ENCODE data around the gene HEBP2.

HEBP2 gene

DNA sequence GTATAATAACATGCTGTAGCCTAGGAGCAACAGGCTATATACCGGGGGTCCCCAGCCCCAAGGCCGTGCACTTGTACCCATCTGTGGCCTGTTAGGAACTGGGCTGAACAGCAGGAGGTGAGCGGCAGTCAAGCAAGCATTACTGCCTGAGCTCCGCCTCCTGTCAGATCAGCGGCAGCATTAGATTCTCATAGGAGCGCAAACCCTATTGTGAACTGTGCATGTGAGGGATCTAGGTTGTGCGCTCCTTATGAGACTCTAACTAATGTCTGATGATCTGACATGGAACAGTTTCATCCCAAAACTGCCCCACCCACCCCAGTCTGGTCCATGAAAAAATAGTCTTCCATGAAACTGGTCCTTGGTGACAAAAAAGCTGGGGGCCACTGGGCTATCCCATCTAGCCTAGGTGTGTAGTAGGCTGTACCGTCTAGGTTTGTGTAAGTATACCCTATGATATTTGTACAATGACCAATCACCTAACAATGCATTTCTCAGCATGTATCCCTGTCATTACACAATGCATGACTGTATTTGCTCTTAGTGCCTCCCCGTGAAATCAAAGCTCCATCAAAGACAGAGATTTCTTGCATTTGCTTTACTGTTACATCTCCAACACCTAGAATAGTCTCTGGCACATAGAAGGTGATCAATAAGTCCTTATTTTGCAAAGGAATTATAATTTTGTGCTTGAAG is 64.4 kb downstream of the HEBP2 start:
- DNase-seq (ENCODE audit: low read depth) = peak; percentile 16
- TF ChIP-seq, protein P1, sequence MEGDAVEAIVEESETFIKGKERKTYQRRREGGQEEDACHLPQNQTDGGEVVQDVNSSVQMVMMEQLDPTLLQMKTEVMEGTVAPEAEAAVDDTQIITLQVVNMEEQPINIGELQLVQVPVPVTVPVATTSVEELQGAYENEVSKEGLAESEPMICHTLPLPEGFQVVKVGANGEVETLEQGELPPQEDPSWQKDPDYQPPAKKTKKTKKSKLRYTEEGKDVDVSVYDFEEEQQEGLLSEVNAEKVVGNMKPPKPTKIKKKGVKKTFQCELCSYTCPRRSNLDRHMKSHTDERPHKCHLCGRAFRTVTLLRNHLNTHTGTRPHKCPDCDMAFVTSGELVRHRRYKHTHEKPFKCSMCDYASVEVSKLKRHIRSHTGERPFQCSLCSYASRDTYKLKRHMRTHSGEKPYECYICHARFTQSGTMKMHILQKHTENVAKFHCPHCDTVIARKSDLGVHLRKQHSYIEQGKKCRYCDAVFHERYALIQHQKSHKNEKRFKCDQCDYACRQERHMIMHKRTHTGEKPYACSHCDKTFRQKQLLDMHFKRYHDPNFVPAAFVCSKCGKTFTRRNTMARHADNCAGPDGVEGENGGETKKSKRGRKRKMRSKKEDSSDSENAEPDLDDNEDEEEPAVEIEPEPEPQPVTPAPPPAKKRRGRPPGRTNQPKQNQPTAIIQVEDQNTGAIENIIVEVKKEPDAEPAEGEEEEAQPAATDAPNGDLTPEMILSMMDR (conservative IDR thresholded peaks at IDR 0.05; ENCODE audit: low read length) = no peak
- H3K4me3 ChIP-seq (ENCODE audit: low read length) = no peak overlapping the region

Measured in AG10803 (cell line).